ES-I3 (cell line): ENCODE measurements around the gene KIF3B.
"Not testable (repeated sequence)": the region's sequence is repeated elsewhere in the genome, so short reads cannot be mapped to it uniquely, and the experiment has no call there.

ENCODE experiments used
- H3K36me3 ChIP-seq: 2 replicates; pipeline ENCODE4 v1.6.1; 2013; ENCODE audit warnings: mild to moderate bottlenecking, low read length, control low read depth, moderate library complexity; ENCODE audit not compliant: insufficient read depth
- H3K4me1 ChIP-seq: 2 replicates; pipeline ENCODE4 v1.6.1; 2013; ENCODE audit warnings: mild to moderate bottlenecking, control low read depth, low read length; ENCODE audit not compliant: insufficient read depth
- H3K9ac ChIP-seq: 2 replicates; pipeline ENCODE4 v1.6.1; 2013; ENCODE audit warnings: low read depth, mild to moderate bottlenecking, low read length, moderate library complexity
- H3K9me3 ChIP-seq: 2 replicates; pipeline ENCODE4 v1.6.1; 2013; ENCODE audit warnings: mild to moderate bottlenecking, low read length, moderate library complexity; ENCODE audit not compliant: control insufficient read depth, insufficient read depth

KIF3B gene

GRCh38 chr20:32274359-32274758 is 3.1 kb upstream of the KIF3B start:
- Histone ChIP-seq H3K36me3 (no peaks in the 10 kb centered on the region), H3K9ac (no peak overlapping the region), H3K9me3 (no peaks in the 10 kb centered on the region), H3K4me1 (0 out of 2 replicates have a peak, but pooled peaks cover 4% of the 10 kb centered on the region)

GRCh38 chr20:32275163-32275562 is 2.3 kb upstream of the KIF3B start:
- not testable (repeated sequence) for H3K4me1 ChIP-seq, H3K36me3 ChIP-seq, H3K9ac ChIP-seq, H3K9me3 ChIP-seq

GRCh38 chr20:32278199-32278643 is 770 bp downstream of the KIF3B start:
- Histone ChIP-seq H3K36me3 (no peaks in the 10 kb centered on the region), H3K4me1 (0 out of 2 replicates have a peak, but pooled peaks cover 4% of the 10 kb centered on the region), H3K9ac (peak overlapping the region; percentile 58; the same call in 1 of the 2 replicates), H3K9me3 (no peaks in the 10 kb centered on the region)

GRCh38 chr20:32281711-32282110 is 4.3 kb downstream of the KIF3B start:
- H3K36me3 ChIP-seq: no peaks in the 10 kb centered on the region; the same call in 1 of the 2 replicates
- H3K9me3 ChIP-seq: no peaks in the 10 kb centered on the region
- 0 out of 2 replicates have a peak, but pooled peaks cover 4% of the 10 kb centered on the region for H3K4me1 ChIP-seq
- no peak overlapping the region for H3K9ac ChIP-seq

GRCh38 chr20:32282461-32282860 is 5.0 kb downstream of the KIF3B start:
- Histone ChIP-seq H3K36me3 (no peaks in the 10 kb centered on the region; the same call in 1 of the 2 replicates), H3K9ac (no peak overlapping the region), H3K4me1 (0 out of 2 replicates have a peak, but pooled peaks cover 4% of the 10 kb centered on the region), H3K9me3 (no peaks in the 10 kb centered on the region)

- Histone ChIP-seq H3K36me3 (no peaks in the 10 kb centered on the region; the same call in 1 of the 2 replicates), H3K4me1 (no peaks in the 10 kb centered on the region), H3K9me3 (no peaks in the 10 kb centered on the region), H3K9ac (no peak overlapping the region)
Measured at GRCh38 chr20:32285082-32285620, 7.7 kb downstream of the KIF3B start.

GRCh38 chr20:32285621-32286371 is 8.3 kb downstream of the KIF3B start:
- no peaks in the 10 kb centered on the region for H3K4me1 ChIP-seq
- no peaks in the 10 kb centered on the region; the same call in 1 of the 2 replicates for H3K36me3 ChIP-seq
- no peak overlapping the region for H3K9ac ChIP-seq
- no peaks in the 10 kb centered on the region for H3K9me3 ChIP-seq

- Histone ChIP-seq H3K36me3 (no peaks in the 10 kb centered on the region; the same call in 1 of the 2 replicates), H3K4me1 (no peaks in the 10 kb centered on the region), H3K9me3 (no peaks in the 10 kb centered on the region), H3K9ac (no peak overlapping the region)
Measured at GRCh38 chr20:32287231-32287638, 9.8 kb downstream of the KIF3B start.

GRCh38 chr20:32288225-32288849 is 10.9 kb downstream of the KIF3B start:
- Histone ChIP-seq H3K9ac (no peak overlapping the region), H3K4me1 (no peaks in the 10 kb centered on the region), H3K9me3 (no peaks in the 10 kb centered on the region), H3K36me3 (no peaks in the 10 kb centered on the region; the same call in 1 of the 2 replicates)

GRCh38 chr20:32289299-32289660 is 11.8 kb downstream of the KIF3B start:
- not testable (repeated sequence) for H3K36me3 ChIP-seq, H3K9me3 ChIP-seq, H3K9ac ChIP-seq, H3K4me1 ChIP-seq

GRCh38 chr20:32289661-32290431 is 12.4 kb downstream of the KIF3B start:
- H3K4me1 ChIP-seq: no peaks in the 10 kb centered on the region
- H3K36me3 ChIP-seq: no peaks in the 10 kb centered on the region
- H3K9me3 ChIP-seq: no peaks in the 10 kb centered on the region
- no peak overlapping the region for H3K9ac ChIP-seq

GRCh38 chr20:32291166-32291565 is 13.7 kb downstream of the KIF3B start:
- no peaks in the 10 kb centered on the region for H3K36me3 ChIP-seq
- no peaks in the 10 kb centered on the region for H3K4me1 ChIP-seq
- no peaks in the 10 kb centered on the region for H3K9me3 ChIP-seq
- H3K9ac ChIP-seq: no peak overlapping the region

- no peaks in the 10 kb centered on the region for H3K36me3 ChIP-seq
- no peaks in the 10 kb centered on the region for H3K4me1 ChIP-seq
- no peaks in the 10 kb centered on the region for H3K9me3 ChIP-seq
- no peak overlapping the region for H3K9ac ChIP-seq
Measured at GRCh38 chr20:32292548-32292947, 15.1 kb downstream of the KIF3B start.

GRCh38 chr20:32294071-32294470 is 16.6 kb downstream of the KIF3B start:
- Histone ChIP-seq H3K9ac (no peak overlapping the region), H3K36me3 (no peaks in the 10 kb centered on the region), H3K9me3 (no peaks in the 10 kb centered on the region), H3K4me1 (no peaks in the 10 kb centered on the region)
